Measurements from ENCODE around the gene CDKN1A.

CDKN1A gene

GRCh38 chr6:36679043-36679833 is 724 bp downstream of the CDKN1A start:
- DNase-seq, result peak; percentile 36

- DNase-seq, result peak; percentile 80
Measured at GRCh38 chr6:36682328-36683144, 4.0 kb downstream of the CDKN1A start.

GRCh38 chr6:36683145-36683655 is 4.7 kb downstream of the CDKN1A start:
- DNase-seq, result no peak

GRCh38 chr6:36683656-36684446 is 5.3 kb downstream of the CDKN1A start:
- no peak for DNase-seq

GRCh38 chr6:36684447-36684812 is 5.9 kb downstream of the CDKN1A start:
- no peak for DNase-seq

- DNase-seq, result no peak
Measured at GRCh38 chr6:36685166-36685924, 6.8 kb downstream of the CDKN1A start.

GRCh38 chr6:36685926-36686667 is 7.6 kb downstream of the CDKN1A start:
- DNase-seq, result no peak

- DNase-seq, result no peak
Measured at GRCh38 chr6:36686668-36687513, 8.4 kb downstream of the CDKN1A start.

- DNase-seq, result no peak
Measured at GRCh38 chr6:36688063-36688738, 9.7 kb downstream of the CDKN1A start.

GRCh38 chr6:36688739-36689075 is 10.2 kb downstream of the CDKN1A start:
- DNase-seq, result no peak

GRCh38 chr6:36691011-36691410 is 12.5 kb downstream of the CDKN1A start:
- DNase-seq, result no peak

- no peak for DNase-seq
Measured at GRCh38 chr6:36691612-36692011, 13.1 kb downstream of the CDKN1A start.

GRCh38 chr6:36692220-36692619 is 13.7 kb downstream of the CDKN1A start:
- no peak for DNase-seq

GRCh38 chr6:36692861-36693702 is 14.6 kb downstream of the CDKN1A start:
- no peak for DNase-seq

- no peak for DNase-seq
Measured at GRCh38 chr6:36694616-36695015, 16.1 kb downstream of the CDKN1A start.

- no peak for DNase-seq
Measured at GRCh38 chr6:36695414-36695813, 16.9 kb downstream of the CDKN1A start.

GRCh38 chr6:36697481-36697903 is 19.0 kb downstream of the CDKN1A start, which contains the start of gene RAB44:
TSS of gene RAB44 (plus strand) at chr6:36697826. CDS start at chr6:36704236, 6,410 bp downstream.
- DNase-seq, result no peak

GRCh38 chr6:36698196-36698595 is 19.7 kb downstream of the CDKN1A start:
- DNase-seq, result no peak

- DNase-seq, result no peak
Measured at GRCh38 chr6:36698871-36699271, 20.4 kb downstream of the CDKN1A start.

Measured in T-helper 9 cell (primary cell).